B cell (primary cell): Measurements from ENCODE around the gene FAM24B. TPM values are rescaled to one million over a fixed set of nuclear protein-coding genes. Genes with fewer than 3 reads are reported as not detected.

Experiments
- ATAC-seq: fragments of 200-7000 bp; cut with Tn5 transposase; one replicate; pipeline ENCODE4 v1.10.0; 2021; ENCODE audit warnings: low read depth, mild to moderate bottlenecking, moderate number of reproducible peaks, moderate library complexity
- CTCF ChIA-PET: fragments of 350-600 bp; sonication (Branson Sonifier 250); formaldehyde crosslinking; loops from one replicate; lab custom pipeline; 2021; ENCODE audit warnings: antibody characterized with exemption, inconsistent platforms; lab: Charles Lee
- POLR2A ChIA-PET: fragments of 350-600 bp; sonication (Branson Sonifier 250); formaldehyde crosslinking; loops from one replicate; lab custom pipeline; 2021; ENCODE audit warnings: antibody characterized with exemption; lab: Charles Lee
- DNase-seq: peaks from one replicate; pipeline ENCODE4 v3.0.0; 2013
- H2AFZ ChIP-seq: 2 replicates; pipeline ENCODE4 v1.6.1; 2012; ENCODE audit warnings: mild to moderate bottlenecking, low read depth, low read length; ENCODE audit not compliant: insufficient read depth, poor library complexity, severe bottlenecking
- H3K27ac ChIP-seq, 2 donors: 1 replicate in 1 of 2; 2 replicates in 1 of 2; pipeline ENCODE4 v1.5.1; 2012 to 2013; ENCODE audit warnings: low read length in 2 of 2, mild to moderate bottlenecking in 2 of 2, moderate library complexity in 1 of 2
- H3K27me3 ChIP-seq, 4 experiments: fragments of 200-600 bp in 1 of 4; sonication (generic) in 1 of 4; replicated peaks in 1 of 4; 1 replicate in 2 of 4; 2 replicates in 2 of 4; pipeline versions ENCODE4 v1.6.1 to v1.7.0; 2013 to 2016; ENCODE audit warnings: low read length in 3 of 4, mild to moderate bottlenecking in 2 of 4, mixed read lengths in 1 of 4, moderate library complexity in 1 of 4; ENCODE audit not compliant: insufficient read depth in 4 of 4, control insufficient read depth in 3 of 4; ENCODE audit errors: control extremely low read depth in 1 of 4
- H3K36me3 ChIP-seq, 2 experiments: replicated peaks in 1 of 2; 1 replicate in 1 of 2; 2 replicates in 1 of 2; pipeline versions ENCODE4 v1.6.1 to v1.7.1; 2013; ENCODE audit warnings: low read length in 1 of 2; ENCODE audit not compliant: insufficient read depth in 2 of 2, control insufficient read depth in 1 of 2; ENCODE audit errors: control extremely low read depth in 1 of 2, extremely low read depth in 1 of 2
- H3K4me1 ChIP-seq, 2 donors: fragments of 200-600 bp in 1 of 2; sonication (generic) in 1 of 2; 1 replicate in 1 of 2; 2 replicates in 1 of 2; pipeline versions ENCODE4 v1.5.1 to v1.6.1; 2013 to 2017; ENCODE audit warnings: low read length in 2 of 2; ENCODE audit not compliant: control insufficient read depth in 2 of 2, insufficient read depth in 2 of 2
- H3K4me2 ChIP-seq: replicated peaks from 2 replicates; pipeline ENCODE3; 2012; ENCODE audit warnings: mild to moderate bottlenecking, low read depth, low read length; ENCODE audit not compliant: poor library complexity, severe bottlenecking
- H3K4me3 ChIP-seq, 5 experiments: fragments of 200-600 bp in 1 of 5; sonication (generic) in 1 of 5; 1 replicate in 3 of 5; 2 replicates in 2 of 5; pipeline versions ENCODE4 v1.5.1 to v1.7.0; 2011 to 2016; ENCODE audit warnings: low read length in 4 of 5, mild to moderate bottlenecking in 4 of 5, low read depth in 2 of 5, control low read depth in 1 of 5, moderate library complexity in 1 of 5; ENCODE audit not compliant: insufficient read depth in 1 of 5; ENCODE audit errors: control extremely low read depth in 1 of 5, extremely low read depth in 1 of 5
- H3K79me2 ChIP-seq: fragments of 200-600 bp; sonication (generic); one replicate; pipeline ENCODE4 v1.6.0; 2016; ENCODE audit warnings: low read length; ENCODE audit not compliant: control insufficient read depth, insufficient read depth
- H3K9ac ChIP-seq: fragments of 200-600 bp; sonication (generic); 2 replicates; pipeline ENCODE4 v1.6.1; 2017; ENCODE audit warnings: mild to moderate bottlenecking, low read length, moderate library complexity
- H3K9me3 ChIP-seq, 3 donors: one replicate each; pipeline versions ENCODE4 v1.6.1 to v1.7.1; 2013; ENCODE audit warnings: low read length in 2 of 3; ENCODE audit not compliant: control insufficient read depth in 2 of 3, insufficient read depth in 1 of 3; ENCODE audit errors: control extremely low read depth in 1 of 3
- H4K20me1 ChIP-seq: 2 replicates; pipeline ENCODE4 v1.6.0; 2012; ENCODE audit warnings: mild to moderate bottlenecking, low read length; ENCODE audit not compliant: insufficient read depth, control insufficient read depth, poor library complexity, severe bottlenecking
- H3K27ac Mint-ChIP-seq: one replicate; pipeline ENCODE4 v1.8.0; 2021; ENCODE audit warnings: mixed read lengths
- H3K27me3 Mint-ChIP-seq: one replicate; pipeline ENCODE4 v1.8.0; 2021; ENCODE audit warnings: mixed read lengths
- H3K4me1 Mint-ChIP-seq: one replicate; pipeline ENCODE4 v1.8.0; 2021; ENCODE audit warnings: mixed read lengths
- H3K4me3 Mint-ChIP-seq: one replicate; pipeline ENCODE4 v1.8.0; 2021; ENCODE audit warnings: mixed read lengths
- H3K9me3 Mint-ChIP-seq: one replicate; pipeline ENCODE4 v1.8.0; 2022; ENCODE audit warnings: mixed read lengths; ENCODE audit not compliant: insufficient read depth
- EZH2 ChIP-seq: IDR thresholded peaks from 2 replicates; pipeline ENCODE4 v1.6.1; 2012; ENCODE audit warnings: borderline replicate concordance, low read depth, mild to moderate bottlenecking, moderate library complexity, low read length; ENCODE audit not compliant: insufficient read depth, poor library complexity, severe bottlenecking
- WGBS: methylation state at CpG from one replicate; pipeline ENCODE4 v1.1.5; 2013; ENCODE audit warnings: missing lambda C conversion rate; ENCODE audit not compliant: insufficient coverage; 5-methylcytosine and 5-hydroxymethylcytosine counted together
- intact Hi-C: fragments of 100-400 bp; cut with micrococcal nuclease; formaldehyde crosslinking; loops from one replicate; pipeline ENCODE4 v1.10.0; 2022
- polyA plus RNA-seq: library from polyadenylated mRNA; depleted of rRNA; stranded (reverse); fragments of >200 nt; gene quantifications from 2 replicates; pipeline ENCODE4 v1.2.3, GENCODE V29; 2012
- total RNA-seq, 2 donors: library from RNA; stranded (reverse); fragments of 120-200 nt in 1 of 2; gene quantifications; 1 replicate in 1 of 2; 2 replicates in 1 of 2; pipeline versions ENCODE4 v1.2.3 to v1.2.4, GENCODE V29; 2013 to 2022
- TF ChIP-seq, protein P1 (sequence below): fragments of 200-600 bp; IDR thresholded peaks from one replicate; pipeline ENCODE4 v1.8.0; 2022; ENCODE audit warnings: antibody characterized with exemption, mild to moderate bottlenecking

FAM24B gene
- total and polyA plus RNA-seq, 2 donors (not counting 1 experiment from before 2014, with no cell fraction given), result 12.5 to 23.4 TPM

DNA sequence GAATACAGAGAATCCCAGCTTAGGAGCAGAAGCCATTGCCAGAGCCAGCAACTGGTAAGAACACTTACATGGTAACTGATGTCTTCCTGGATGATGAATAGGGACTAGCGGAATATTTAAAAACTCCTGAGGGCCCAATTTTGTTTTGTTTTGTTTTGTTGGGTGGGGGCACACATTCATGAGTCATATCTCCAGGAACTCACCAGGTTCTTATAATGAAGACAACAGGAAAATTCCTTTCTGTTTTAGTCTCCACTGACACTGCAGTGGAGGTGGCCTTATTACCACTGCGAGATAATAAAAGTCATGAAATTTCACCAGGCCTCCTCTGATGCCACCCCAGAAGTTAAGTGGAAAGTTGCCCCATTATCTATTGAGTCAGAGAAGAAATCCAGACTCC is 27.1 kb downstream of the FAM24B start:
- no peaks in the 10 kb centered on the region for H3K27me3 Mint-ChIP-seq
- H3K9ac ChIP-seq, result no peak overlapping the region
- H3K4me3 Mint-ChIP-seq, result no peak overlapping the region
- H3K27ac ChIP-seq, result no peak overlapping the region
- intact Hi-C loops, result no loop called here
- TF ChIP-seq, protein P1, sequence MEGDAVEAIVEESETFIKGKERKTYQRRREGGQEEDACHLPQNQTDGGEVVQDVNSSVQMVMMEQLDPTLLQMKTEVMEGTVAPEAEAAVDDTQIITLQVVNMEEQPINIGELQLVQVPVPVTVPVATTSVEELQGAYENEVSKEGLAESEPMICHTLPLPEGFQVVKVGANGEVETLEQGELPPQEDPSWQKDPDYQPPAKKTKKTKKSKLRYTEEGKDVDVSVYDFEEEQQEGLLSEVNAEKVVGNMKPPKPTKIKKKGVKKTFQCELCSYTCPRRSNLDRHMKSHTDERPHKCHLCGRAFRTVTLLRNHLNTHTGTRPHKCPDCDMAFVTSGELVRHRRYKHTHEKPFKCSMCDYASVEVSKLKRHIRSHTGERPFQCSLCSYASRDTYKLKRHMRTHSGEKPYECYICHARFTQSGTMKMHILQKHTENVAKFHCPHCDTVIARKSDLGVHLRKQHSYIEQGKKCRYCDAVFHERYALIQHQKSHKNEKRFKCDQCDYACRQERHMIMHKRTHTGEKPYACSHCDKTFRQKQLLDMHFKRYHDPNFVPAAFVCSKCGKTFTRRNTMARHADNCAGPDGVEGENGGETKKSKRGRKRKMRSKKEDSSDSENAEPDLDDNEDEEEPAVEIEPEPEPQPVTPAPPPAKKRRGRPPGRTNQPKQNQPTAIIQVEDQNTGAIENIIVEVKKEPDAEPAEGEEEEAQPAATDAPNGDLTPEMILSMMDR, result no peak
- no peak for TF ChIP-seq EZH2
- no peaks in the 10 kb centered on the region for H3K9me3 Mint-ChIP-seq
- no peaks in the 10 kb centered on the region for H3K27me3 ChIP-seq
- ChIA-PET POLR2A (no interaction called here), CTCF (no interaction called here)
- no peaks in the 10 kb centered on the region for H4K20me1 ChIP-seq
- DNase-seq, result no peak
- H3K9me3 ChIP-seq, result peaks cover 0 to 2% (median 0%) of the 10 kb centered on the region in 3 donors
- no peak overlapping the region for H3K4me3 ChIP-seq
- H3K4me2 ChIP-seq, result no peak overlapping the region
- no peaks in the 10 kb centered on the region for H3K4me1 ChIP-seq
- H3K36me3 ChIP-seq, result peaks cover 2 to 22% of the 10 kb centered on the region in 2 experiments
- no peak for ATAC-seq
- H3K4me1 Mint-ChIP-seq, result peaks cover 6% of the 10 kb centered on the region
- no peak overlapping the region for H3K27ac Mint-ChIP-seq
- no peaks in the 10 kb centered on the region for H3K79me2 ChIP-seq
- no CpG with 5 or more reads among the region's 2 CpGs for WGBS
- H2AFZ ChIP-seq, result no peak overlapping the region

DNA sequence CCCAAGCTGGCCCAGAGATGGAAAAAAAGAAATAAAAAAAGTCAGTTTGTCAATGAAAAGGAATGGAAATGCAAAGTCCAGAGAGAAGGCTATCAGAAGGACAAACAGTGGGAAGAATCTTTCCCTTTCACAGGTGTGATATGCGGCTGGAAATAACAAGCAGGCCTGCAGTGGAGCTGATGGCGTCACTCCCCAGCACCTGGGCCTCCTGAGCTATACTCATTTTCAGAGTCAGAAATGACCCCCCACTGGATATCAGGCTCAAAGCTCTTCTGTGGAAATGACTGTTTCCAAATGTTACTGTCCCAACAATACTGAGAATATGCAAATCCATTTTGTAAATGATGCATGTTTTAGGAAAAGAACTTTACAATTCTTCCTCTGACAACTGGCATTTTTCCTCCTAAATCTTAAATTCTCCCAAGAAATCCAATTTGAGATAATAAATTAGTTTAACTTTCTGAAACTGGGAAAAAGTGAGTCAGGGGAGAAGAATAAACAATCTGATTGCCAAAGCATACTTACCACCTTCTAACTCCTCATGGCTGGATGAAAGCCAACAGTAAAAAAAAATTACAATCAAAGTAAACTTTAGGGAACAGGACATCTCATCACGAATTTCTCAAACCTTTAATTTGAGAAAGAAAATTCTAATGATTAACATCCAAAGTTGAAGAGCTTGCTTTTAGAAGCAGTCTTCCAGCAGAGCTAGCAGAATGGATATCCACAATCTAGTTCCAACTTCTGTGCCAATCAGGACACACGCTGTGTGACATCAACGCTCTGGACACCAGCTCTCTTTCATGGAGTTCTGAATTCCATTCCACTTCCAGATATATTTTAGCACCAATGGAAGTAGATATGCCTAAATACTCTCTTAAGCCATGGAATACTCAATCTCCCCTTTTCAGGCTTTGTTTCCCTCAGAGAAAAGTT is 28.4 kb downstream of the FAM24B start:
- Histone ChIP-seq H3K27ac (no peak overlapping the region), H2AFZ (no peak overlapping the region), H3K9me3 (peaks cover 0 to 5% (median 0%) of the 10 kb centered on the region in 3 donors), H3K4me3 (no peak overlapping the region), H3K27me3 (no peaks in the 10 kb centered on the region), H3K9ac (no peak overlapping the region), H3K4me1 (no peaks in the 10 kb centered on the region), H3K79me2 (no peaks in the 10 kb centered on the region), H3K4me2 (no peak overlapping the region), H3K36me3 (peaks cover 2 to 22% of the 10 kb centered on the region in 2 experiments), H4K20me1 (no peaks in the 10 kb centered on the region)
- no peaks in the 10 kb centered on the region for H3K27me3 Mint-ChIP-seq
- DNase-seq, result no peak
- 86% methylated on average over 4 of the region's 5 CpGs for WGBS
- H3K4me1 Mint-ChIP-seq, result peaks cover 6% of the 10 kb centered on the region
- intact Hi-C loops, result no loop called here
- no peak overlapping the region for H3K27ac Mint-ChIP-seq
- TF ChIP-seq EZH2, result no peak
- TF ChIP-seq, protein P1, result no peak
- no peaks in the 10 kb centered on the region for H3K9me3 Mint-ChIP-seq
- ATAC-seq, result no peak
- H3K4me3 Mint-ChIP-seq, result no peak overlapping the region
- ChIA-PET POLR2A (no interaction called here), CTCF (no interaction called here)
